CD4-positive, alpha-beta T cell treated with Interleukin-6 for 4 hours (primary cell): Measurements from ENCODE around the gene GGCT.

Source experiments
- DNase-seq: peaks from one replicate; pipeline ENCODE4 v3.0.0-alpha.2; 2020; ENCODE audit warnings: mixed read lengths

The GGCT gene

DNA sequence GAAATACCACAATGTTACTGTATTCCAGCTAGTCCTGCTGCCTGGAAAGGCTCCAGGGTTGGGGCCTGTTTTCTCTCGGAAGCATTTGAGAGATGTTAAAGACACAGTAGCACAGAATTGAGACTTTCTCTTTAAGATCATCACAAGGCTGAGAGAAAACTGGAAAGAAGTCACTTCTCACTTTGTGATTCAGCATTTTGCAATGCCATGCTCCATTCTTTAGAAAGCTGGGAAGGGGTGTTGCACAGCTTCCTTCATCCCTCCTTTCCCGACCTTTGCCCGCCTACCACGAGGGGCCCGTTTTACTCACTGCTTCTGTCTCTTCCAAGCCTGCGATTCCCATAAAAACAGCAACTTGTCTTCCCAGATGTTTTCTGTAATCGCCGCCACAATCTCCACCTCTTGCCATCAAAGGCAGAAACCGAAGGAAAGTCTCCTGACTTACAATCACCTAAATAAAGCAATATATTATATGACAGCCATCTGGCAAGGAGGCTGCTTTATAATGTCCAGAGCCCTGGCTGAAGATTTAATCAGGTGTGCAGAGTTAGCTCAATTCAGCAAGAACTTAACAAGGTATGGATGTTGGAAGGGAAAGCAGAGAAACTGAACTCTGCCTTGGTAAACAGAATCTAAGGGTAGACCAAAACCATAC is 44.9 kb downstream of the GGCT start:
- no peak for DNase-seq

DNA sequence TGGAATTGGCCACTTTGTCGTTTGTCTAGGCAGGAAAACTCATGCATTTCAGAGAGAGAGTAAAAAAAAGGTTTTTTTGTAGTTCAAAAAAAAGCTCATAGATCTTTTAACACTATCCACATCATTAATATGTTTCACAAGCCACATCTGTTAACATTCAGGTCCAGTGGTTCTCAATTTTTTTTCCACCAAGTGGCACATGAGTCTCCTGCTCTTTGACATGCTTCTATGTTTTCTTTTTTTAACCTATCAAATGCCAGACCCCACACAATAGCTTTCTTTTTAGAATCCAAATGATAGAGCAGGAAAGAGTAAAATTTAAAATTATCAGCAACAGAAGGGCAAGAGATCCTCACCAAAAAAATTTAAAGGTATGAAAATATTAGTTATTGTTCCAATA is 46.3 kb downstream of the GGCT start:
- DNase-seq = no peak

DNA sequence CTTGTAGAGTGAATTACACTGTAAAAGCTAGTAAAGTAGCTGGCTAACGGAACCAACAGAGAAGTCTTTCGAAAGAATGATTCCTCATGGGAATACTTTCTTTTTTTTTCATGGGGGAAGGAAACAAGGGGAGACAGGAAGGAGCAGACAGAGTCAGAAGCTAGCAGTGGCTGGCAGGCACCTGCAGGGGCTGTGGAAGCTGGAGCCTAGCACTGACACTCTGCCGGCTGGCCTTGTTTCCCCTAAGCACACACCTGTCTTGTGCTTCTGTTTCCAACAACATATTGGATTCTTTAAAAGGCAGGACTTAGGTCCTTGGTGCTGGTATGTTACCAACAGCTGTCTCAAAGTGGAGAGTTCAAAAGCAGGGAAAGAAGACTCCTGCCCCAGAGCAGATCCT is 50.7 kb downstream of the GGCT start:
- DNase-seq = no peak

DNA sequence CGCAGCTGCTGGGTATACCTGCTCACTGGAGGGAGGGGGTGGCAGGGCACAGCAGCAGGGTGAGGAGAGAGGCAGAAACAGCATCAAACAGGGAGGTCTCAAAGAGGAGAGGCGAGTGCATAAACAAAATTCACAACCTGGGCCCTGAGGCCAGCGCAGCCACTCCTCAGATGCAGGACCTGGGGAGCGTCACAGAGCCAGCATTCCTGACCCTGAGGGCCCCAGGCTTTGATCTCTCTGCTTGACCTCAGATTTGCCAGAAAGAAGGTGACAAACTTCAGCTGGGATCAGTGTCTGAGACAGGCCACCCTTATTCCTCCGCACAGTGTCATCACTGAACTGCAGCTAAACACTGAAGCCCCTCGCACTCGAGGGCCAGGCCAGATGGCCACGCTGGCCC is 51.6 kb downstream of the GGCT start:
- DNase-seq = no peak

DNA sequence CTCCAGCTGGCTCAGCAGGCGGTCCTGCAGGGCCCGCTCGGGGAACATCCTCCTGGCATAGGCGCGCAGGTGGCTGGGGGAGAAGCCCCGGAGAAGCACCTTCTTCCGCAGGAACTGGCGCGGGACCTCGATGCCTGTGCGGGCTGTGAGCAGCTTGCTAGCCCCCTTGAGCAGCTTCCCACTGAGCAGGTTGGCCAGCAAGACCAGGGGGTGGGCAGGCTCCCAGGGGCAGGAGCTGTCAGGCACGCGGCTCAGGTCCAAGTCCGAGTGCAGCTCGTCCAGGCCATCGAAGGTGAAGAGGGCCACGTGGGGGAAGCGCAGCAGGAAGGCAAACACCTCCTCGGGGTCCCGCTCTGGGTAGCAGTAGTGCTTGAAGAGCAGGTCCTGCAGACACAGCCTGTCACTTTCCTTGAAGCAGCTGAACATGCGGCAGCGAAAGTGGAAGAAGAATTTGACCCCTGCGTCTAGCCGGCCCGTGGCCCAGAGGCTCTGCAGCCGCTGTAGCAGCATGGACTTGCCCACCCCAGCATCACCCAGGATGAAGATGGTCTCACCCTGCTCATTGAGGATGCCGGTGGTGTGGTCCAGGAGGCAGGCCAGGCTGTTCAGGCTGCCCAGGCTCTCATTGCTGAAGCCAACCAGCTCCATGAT is 52.2 kb downstream of the GGCT start:
- no peak for DNase-seq

DNA sequence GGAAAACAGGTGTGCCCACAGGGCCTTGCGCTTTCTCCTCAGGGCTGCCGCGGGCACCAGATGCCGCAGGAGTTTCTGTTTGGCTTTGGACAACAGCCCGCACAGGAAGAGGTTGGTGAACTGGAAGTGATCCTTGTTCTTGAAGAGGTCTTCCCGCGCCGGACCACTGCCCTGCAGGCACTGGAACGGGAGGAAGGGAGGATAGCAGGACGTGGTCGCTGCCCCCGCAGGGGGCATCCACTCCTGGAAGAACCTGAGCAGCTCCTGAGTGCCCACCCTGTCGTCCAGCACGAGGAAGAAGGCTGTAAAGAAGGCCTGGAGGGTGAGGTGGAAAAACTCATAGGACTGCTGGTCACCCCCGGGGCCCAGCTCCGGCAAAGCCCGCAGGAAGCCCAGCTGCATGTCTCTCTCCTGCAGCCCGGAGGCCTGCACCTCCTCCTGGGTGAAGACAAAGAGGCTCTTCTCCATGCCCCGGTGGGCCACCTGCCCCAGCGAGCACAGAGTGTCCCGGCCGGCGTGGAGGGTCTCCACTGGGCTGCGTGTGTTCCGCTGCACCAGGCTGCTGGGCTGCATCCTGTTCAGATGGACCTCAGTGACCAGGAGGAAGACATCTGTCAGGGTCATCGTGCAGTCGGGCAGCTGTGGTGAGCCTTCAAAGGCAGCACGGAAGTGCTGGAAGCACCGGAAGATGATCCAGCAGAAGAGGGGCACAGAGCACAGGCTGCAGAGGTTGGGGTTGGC is 52.9 kb downstream of the GGCT start:
- no peak for DNase-seq

DNA sequence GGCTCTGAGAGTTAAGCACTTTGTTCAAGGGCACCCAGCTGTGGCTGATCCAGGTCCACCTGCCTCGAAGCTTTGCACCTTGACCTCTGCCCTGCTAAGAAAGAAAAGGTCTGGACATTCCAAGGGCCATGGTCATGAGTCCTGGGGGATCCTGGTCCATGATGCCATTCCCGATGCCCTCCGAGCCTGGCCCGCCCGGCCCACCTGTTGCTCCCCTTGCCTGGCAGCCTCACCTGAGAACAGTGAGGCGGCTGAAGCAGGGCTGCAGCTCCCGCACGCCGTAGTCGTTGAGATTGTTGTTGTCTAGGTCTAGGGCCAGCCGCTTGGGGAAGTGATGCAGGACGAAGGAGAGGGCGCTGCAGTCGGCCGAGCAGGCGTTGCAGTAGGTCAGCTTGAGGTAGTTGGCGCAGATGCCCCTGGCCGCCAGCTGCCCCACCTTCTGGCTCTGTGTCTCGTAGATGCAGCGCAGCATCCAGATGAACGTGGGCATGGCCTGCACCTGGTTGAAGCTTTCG is 53.6 kb downstream of the GGCT start:
- no peak for DNase-seq

DNA sequence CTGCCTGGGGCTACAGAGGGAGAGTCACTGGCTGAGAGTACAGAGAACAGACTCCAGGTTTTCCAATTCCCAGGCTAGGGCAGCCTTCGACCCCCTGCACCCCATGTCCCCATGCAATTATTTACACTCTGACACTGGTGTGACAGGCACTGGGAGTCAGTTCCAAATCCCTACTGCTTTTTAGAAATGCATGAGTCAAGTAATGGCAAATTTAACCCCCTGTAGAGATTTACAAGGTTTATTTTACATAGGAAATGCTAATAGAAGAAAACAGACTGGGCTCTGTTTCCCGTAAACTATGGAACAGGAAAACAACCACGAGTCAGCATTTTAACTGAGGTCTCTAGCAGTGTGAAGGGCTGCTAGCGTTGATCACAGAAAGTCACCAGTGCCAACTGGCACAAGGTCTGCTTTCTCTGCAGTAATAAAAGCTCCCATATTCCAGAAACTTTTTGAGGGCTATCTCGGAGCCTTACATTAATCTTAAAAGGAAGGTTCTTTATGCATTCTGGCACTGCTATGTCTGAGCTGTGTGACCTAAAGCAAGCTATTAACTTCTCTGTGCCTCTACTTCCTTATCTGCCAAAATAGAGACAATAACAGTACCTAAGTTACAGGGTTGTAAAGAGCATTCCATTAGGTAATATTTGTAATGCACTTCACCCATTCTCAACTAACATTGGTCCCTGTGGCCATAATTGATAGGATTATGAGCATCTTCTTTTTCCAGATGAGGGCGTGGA is 54.2 kb downstream of the GGCT start:
- DNase-seq = no peak

DNA sequence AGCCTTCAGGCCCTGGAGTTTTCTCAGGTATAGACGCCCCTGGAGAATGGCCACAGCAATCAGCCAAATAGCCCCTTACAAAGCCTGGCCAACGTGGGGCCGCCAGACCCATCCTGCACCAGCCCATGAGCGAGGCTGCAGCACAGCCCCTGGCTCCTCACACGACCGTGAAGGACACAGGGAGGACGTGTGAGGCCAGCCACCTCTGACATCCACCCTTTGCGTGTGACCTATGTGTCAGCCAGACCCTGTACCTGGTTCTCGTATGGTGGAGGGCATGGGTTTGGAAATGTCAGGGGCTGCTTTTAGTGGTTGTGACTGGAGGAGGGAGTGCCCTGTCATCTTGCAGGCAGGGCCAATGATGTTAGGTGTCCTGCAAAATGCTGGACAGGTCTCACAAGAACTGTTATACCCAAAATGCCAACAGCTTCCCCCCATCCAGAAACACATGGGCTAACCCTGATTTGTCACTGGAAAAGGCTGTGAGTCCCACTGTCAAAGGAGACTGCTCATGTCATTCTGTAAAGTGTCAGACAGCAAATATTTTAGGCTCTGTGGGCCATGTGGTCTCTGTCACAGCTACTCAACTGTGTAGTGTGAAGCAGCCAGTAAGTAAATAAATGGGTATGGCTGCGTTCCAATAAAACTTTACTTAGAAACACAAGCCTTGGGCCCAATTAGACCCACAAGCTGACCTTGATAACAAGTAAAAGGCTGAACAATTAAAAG is 56.0 kb downstream of the GGCT start:
- no peak for DNase-seq

DNA sequence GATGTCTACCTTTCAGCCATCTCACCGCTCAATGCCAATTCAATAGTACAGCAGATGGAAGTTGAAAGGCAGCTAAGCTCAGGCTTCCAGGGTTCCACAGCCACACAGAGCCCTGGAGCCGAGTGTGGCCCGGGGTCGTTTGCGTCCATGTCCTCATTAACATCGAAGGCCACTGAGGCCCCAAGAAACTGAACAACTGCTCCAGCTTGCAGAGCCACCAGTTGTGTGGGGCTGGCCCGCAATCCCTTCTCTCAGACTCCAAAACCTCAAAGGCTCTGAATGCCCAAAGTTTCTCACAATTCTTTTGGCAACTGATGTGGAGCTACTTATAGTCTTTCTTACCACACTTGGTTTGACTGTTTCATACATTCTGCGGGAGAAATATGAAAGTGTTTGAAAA is 57.2 kb downstream of the GGCT start:
- no peak for DNase-seq
